Amniotic epithelial cell (primary cell): ENCODE data around the gene JKAMP.
A peak's percentile ranks its signal among the peaks of the same experiment; 100 is the strongest.

Source experiments
- DNase-seq: peaks from one replicate; pipeline ENCODE4 v3.0.0-alpha.2; 2010; ENCODE audit warnings: low read depth

Gene JKAMP

GRCh38 chr14:59481871-59482540 lies 2.3 kb upstream of the JKAMP start:
- peak; percentile 42 for DNase-seq

GRCh38 chr14:59482541-59483331 lies 1.6 kb upstream of the JKAMP start:
- DNase-seq: peak; percentile 95

- peak; percentile 79 for DNase-seq
These were observed 954 bp upstream of the JKAMP start for GRCh38 chr14:59483363-59483762.

- peak; percentile 38 for DNase-seq
These were observed 390 bp downstream of the JKAMP start for GRCh38 chr14:59484639-59485175.

- DNase-seq: peak; percentile 28
These were observed 6.4 kb downstream of the JKAMP start for GRCh38 chr14:59490756-59491155.

- DNase-seq: no peak
These were observed 8.1 kb downstream of the JKAMP start for GRCh38 chr14:59492384-59492783.

GRCh38 chr14:59500732-59501131 lies 16.4 kb downstream of the JKAMP start:
- no peak for DNase-seq

GRCh38 chr14:59503256-59503655 lies 18.9 kb downstream of the JKAMP start:
- no peak for DNase-seq

- DNase-seq: peak; percentile 54
These were observed 22.9 kb downstream of the JKAMP start for GRCh38 chr14:59507063-59507751.

GRCh38 chr14:59507752-59508103 lies 23.4 kb downstream of the JKAMP start:
- no peak for DNase-seq

GRCh38 chr14:59509101-59509500 lies 24.8 kb downstream of the JKAMP start:
- DNase-seq: no peak

GRCh38 chr14:59510001-59510400 lies 25.7 kb downstream of the JKAMP start:
- peak; percentile 21 for DNase-seq

- no peak for DNase-seq
These were observed 26.6 kb downstream of the JKAMP start for GRCh38 chr14:59510966-59511365.

- DNase-seq: no peak
These were observed 27.7 kb downstream of the JKAMP start for GRCh38 chr14:59511916-59512575.

GRCh38 chr14:59520224-59520623 lies 35.9 kb downstream of the JKAMP start:
- no peak for DNase-seq

- no peak for DNase-seq
These were observed 44.9 kb downstream of the JKAMP start for GRCh38 chr14:59529189-59529588.

GRCh38 chr14:59530349-59530748 lies 46.0 kb downstream of the JKAMP start:
- DNase-seq: no peak

- no peak for DNase-seq
These were observed 48.1 kb downstream of the JKAMP start for GRCh38 chr14:59532419-59532818.

GRCh38 chr14:59534361-59534987 lies 50.2 kb downstream of the JKAMP start:
- DNase-seq: no peak

GRCh38 chr14:59537476-59537875 lies 53.2 kb downstream of the JKAMP start:
- no peak for DNase-seq

- DNase-seq: no peak
These were observed 54.6 kb downstream of the JKAMP start for GRCh38 chr14:59538936-59539335.

- DNase-seq: no peak
These were observed 56.5 kb downstream of the JKAMP start for GRCh38 chr14:59540852-59541251.
